Mesenchymal stem cell (in vitro differentiated cells and primary cell): ENCODE data around the gene ERBB4.

ENCODE experiments used
- DNase-seq: peaks from one replicate; pipeline ENCODE4 v3.0.0-alpha.2; 2013
- H2AFZ ChIP-seq: one replicate; pipeline ENCODE4 v1.6.1; 2013; ENCODE audit warnings: low read depth, mild to moderate bottlenecking, control low read depth, inconsistent platforms, low read length, moderate library complexity
- H2AK5ac ChIP-seq: 2 replicates; pipeline ENCODE4 v1.6.1; 2013; ENCODE audit warnings: low read length, moderate library complexity, mild to moderate bottlenecking, inconsistent platforms; ENCODE audit not compliant: severe bottlenecking
- H2BK120ac ChIP-seq: one replicate; pipeline ENCODE4 v1.6.1; 2013; ENCODE audit warnings: low read depth, mild to moderate bottlenecking, inconsistent platforms, low read length, moderate library complexity
- H2BK12ac ChIP-seq, 2 experiments: one replicate each; pipeline ENCODE4 v1.6.1; 2013; ENCODE audit warnings: inconsistent platforms in 2 of 2, low read length in 2 of 2, mild to moderate bottlenecking in 2 of 2, moderate library complexity in 2 of 2, control low read depth in 1 of 2
- H2BK15ac ChIP-seq: one replicate; pipeline ENCODE4 v1.6.1; 2013; ENCODE audit warnings: mild to moderate bottlenecking, low read depth, inconsistent platforms; ENCODE audit not compliant: poor library complexity, severe bottlenecking
- H2BK5ac ChIP-seq: 2 replicates; pipeline ENCODE4 v1.6.1; 2013; ENCODE audit warnings: low read depth, mild to moderate bottlenecking, low read length, control low read depth, inconsistent platforms; ENCODE audit not compliant: poor library complexity, severe bottlenecking
- H3K14ac ChIP-seq, 2 experiments: one replicate each; pipeline ENCODE4 v1.6.1; 2013; ENCODE audit warnings: inconsistent platforms in 2 of 2, low read length in 2 of 2, control low read depth in 1 of 2, mild to moderate bottlenecking in 1 of 2, moderate library complexity in 1 of 2
- H3K18ac ChIP-seq, 2 experiments: one replicate each; pipeline ENCODE4 v1.6.1; 2013; ENCODE audit warnings: inconsistent platforms in 2 of 2, low read length in 2 of 2, control low read depth in 1 of 2, low read depth in 1 of 2, mild to moderate bottlenecking in 1 of 2
- H3K23ac ChIP-seq, 2 experiments: one replicate each; pipeline ENCODE4 v1.6.1; 2013; ENCODE audit warnings: inconsistent platforms in 2 of 2, low read length in 2 of 2, mild to moderate bottlenecking in 2 of 2, moderate library complexity in 2 of 2, control low read depth in 1 of 2
- H3K27ac ChIP-seq: 2 replicates; pipeline ENCODE4 v1.5.1; 2013; ENCODE audit warnings: mild to moderate bottlenecking, moderate library complexity, low read length, control low read depth, inconsistent platforms; ENCODE audit not compliant: poor library complexity, severe bottlenecking
- H3K27me3 ChIP-seq, 2 experiments: 2 replicates each; pipeline versions ENCODE4 v1.6.1 to v1.7.0; 2013; ENCODE audit warnings: low read length in 2 of 2, mild to moderate bottlenecking in 2 of 2, moderate library complexity in 2 of 2, control low read depth in 1 of 2, inconsistent platforms in 1 of 2; ENCODE audit not compliant: control insufficient read depth in 1 of 2, insufficient read depth in 1 of 2
- H3K36me3 ChIP-seq, 2 experiments: 2 replicates each; pipeline versions ENCODE4 v1.6.1 to v1.7.0; 2013; ENCODE audit warnings: low read length in 2 of 2, control low read depth in 1 of 2, inconsistent platforms in 1 of 2, low read depth in 1 of 2, mild to moderate bottlenecking in 1 of 2; ENCODE audit not compliant: insufficient read depth in 2 of 2, control insufficient read depth in 1 of 2
- H3K4ac ChIP-seq, 2 experiments: one replicate each; pipeline ENCODE4 v1.6.1; 2013; ENCODE audit warnings: inconsistent platforms in 2 of 2, low read length in 2 of 2, mild to moderate bottlenecking in 2 of 2, moderate library complexity in 2 of 2, control low read depth in 1 of 2, low read depth in 1 of 2
- H3K4me1 ChIP-seq: 2 replicates; pipeline ENCODE4 v1.6.1; 2013; ENCODE audit warnings: low read depth, low read length, control low read depth; ENCODE audit not compliant: control insufficient read depth, insufficient read depth
- H3K4me2 ChIP-seq: 2 replicates; pipeline ENCODE4 v1.6.1; 2013; ENCODE audit warnings: low read length, mild to moderate bottlenecking, inconsistent platforms; ENCODE audit not compliant: poor library complexity, severe bottlenecking
- H3K4me3 ChIP-seq, 2 experiments: 2 replicates each; pipeline versions ENCODE4 v1.5.1 to v1.7.0; 2013; ENCODE audit warnings: low read length in 2 of 2, mild to moderate bottlenecking in 2 of 2, control low read depth in 1 of 2, low read depth in 1 of 2; ENCODE audit not compliant: insufficient read depth in 1 of 2
- H3K79me1 ChIP-seq: replicated peaks from 2 replicates; pipeline ENCODE4 v1.6.1; 2013; ENCODE audit warnings: mild to moderate bottlenecking, control low read depth, low read length, inconsistent platforms; ENCODE audit not compliant: poor library complexity, severe bottlenecking
- H3K9ac ChIP-seq: 2 replicates; pipeline ENCODE4 v1.7.0; 2013; ENCODE audit warnings: mild to moderate bottlenecking, low read length, moderate library complexity
- H3K9me3 ChIP-seq: 2 replicates; pipeline ENCODE4 v1.7.0; 2013; ENCODE audit warnings: mild to moderate bottlenecking, low read length; ENCODE audit not compliant: control insufficient read depth
- H4K8ac ChIP-seq: one replicate; pipeline ENCODE4 v1.6.1; 2013; ENCODE audit warnings: inconsistent platforms, mild to moderate bottlenecking, low read length, moderate library complexity
- H4K91ac ChIP-seq: one replicate; pipeline ENCODE4 v1.6.1; 2013; ENCODE audit warnings: mild to moderate bottlenecking, low read length, inconsistent platforms
- WGBS: methylation state at CpG from one replicate; pipeline ENCODE4 v1.1.7; 2013; ENCODE audit warnings: mixed read lengths; 5-methylcytosine and 5-hydroxymethylcytosine counted together

ERBB4 gene

DNA sequence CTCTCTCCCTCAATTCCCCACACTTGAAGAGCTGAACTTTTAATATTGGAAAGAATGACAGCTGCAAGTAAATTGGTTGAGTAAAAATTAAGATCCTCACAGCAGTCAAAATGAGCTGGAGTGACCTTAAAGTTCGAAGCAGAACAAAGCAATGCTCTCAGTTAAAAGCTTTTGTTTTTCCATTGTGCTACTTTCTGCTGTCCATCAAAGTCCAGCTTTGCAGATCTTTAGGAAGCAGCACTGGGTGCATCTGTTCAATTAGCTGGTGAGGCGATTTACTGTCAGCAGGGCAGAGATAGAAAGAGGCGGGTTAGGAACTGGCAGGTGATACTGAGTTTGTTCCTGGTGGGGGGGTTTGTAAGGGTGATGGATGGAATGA, 1147.4 kb downstream of the ERBB4 start:
- no peaks in the 10 kb centered on the region for H3K27me3 ChIP-seq
- H3K4ac ChIP-seq, result no peak overlapping the region
- no peak for DNase-seq
- no peak overlapping the region for H4K91ac ChIP-seq
- H3K4me1 ChIP-seq, result no peaks in the 10 kb centered on the region
- 88% methylated on average over 3 of the region's 3 CpGs for WGBS
- H4K8ac ChIP-seq, result no peak overlapping the region
- H2AFZ ChIP-seq, result no peak overlapping the region
- no peaks in the 10 kb centered on the region for H3K9me3 ChIP-seq
- H3K36me3 ChIP-seq, result no peaks in the 10 kb centered on the region
- no peak overlapping the region for H2BK5ac ChIP-seq
- no peak overlapping the region for H3K4me2 ChIP-seq
- no peak overlapping the region for H2AK5ac ChIP-seq
- H3K18ac ChIP-seq, result no peak overlapping the region
- no peak overlapping the region for H3K23ac ChIP-seq
- H2BK15ac ChIP-seq, result no peak overlapping the region
- no peak overlapping the region for H2BK120ac ChIP-seq
- no peaks in the 10 kb centered on the region for H3K79me1 ChIP-seq
- no peak overlapping the region for H3K14ac ChIP-seq
- H2BK12ac ChIP-seq, result no peak overlapping the region
- no peak overlapping the region for H3K9ac ChIP-seq
- H3K27ac ChIP-seq, result no peak overlapping the region
- H3K4me3 ChIP-seq, result no peak overlapping the region

DNA sequence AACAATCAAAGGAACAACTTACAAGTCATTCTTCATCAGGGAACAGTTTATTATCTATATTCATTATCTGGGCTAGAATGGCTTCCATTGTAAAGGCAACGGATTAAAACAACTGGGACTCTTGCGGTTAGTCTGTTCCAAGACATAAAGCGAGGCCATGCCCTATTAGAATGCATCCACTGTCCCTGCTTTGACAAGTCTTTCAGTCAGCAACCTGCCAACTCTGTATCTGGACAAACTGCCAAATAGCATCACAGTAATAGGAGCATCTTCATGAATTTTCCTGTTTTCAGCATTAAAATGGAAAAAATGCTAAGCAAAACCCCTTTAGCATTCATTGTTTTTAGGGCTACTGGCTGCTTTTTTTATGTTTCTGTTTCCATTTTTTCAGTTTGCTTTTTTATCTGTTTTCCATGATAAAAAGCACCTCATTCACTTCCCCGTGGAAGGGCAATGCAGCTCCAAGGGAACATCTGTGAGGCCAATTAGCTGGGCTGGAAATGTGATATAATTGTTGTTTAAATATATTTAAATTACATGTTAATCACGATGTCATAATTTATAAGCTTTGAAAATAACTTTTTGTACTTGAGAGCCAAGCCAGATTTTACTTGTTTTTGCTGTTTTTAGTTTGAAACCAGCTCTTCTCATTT, 1147.9 kb downstream of the ERBB4 start:
- no peak overlapping the region for H3K14ac ChIP-seq
- no peak overlapping the region for H2BK12ac ChIP-seq
- no peak overlapping the region for H2BK5ac ChIP-seq
- no peak overlapping the region for H2AFZ ChIP-seq
- H3K27ac ChIP-seq, result no peak overlapping the region
- no peaks in the 10 kb centered on the region for H3K36me3 ChIP-seq
- H2BK15ac ChIP-seq, result no peak overlapping the region
- no peaks in the 10 kb centered on the region for H3K9me3 ChIP-seq
- 93% methylated on average over 3 of the region's 5 CpGs for WGBS
- H3K27me3 ChIP-seq, result no peaks in the 10 kb centered on the region
- no peak overlapping the region for H4K91ac ChIP-seq
- no peak overlapping the region for H2BK120ac ChIP-seq
- H2AK5ac ChIP-seq, result no peak overlapping the region
- no peak overlapping the region for H3K9ac ChIP-seq
- H3K79me1 ChIP-seq, result no peaks in the 10 kb centered on the region
- no peak overlapping the region for H3K23ac ChIP-seq
- no peaks in the 10 kb centered on the region for H3K4me1 ChIP-seq
- no peak for DNase-seq
- H4K8ac ChIP-seq, result no peak overlapping the region
- H3K4me3 ChIP-seq, result no peak overlapping the region
- no peak overlapping the region for H3K18ac ChIP-seq
- H3K4ac ChIP-seq, result no peak overlapping the region
- H3K4me2 ChIP-seq, result no peak overlapping the region

GRCh38 chr2:211387734-211388133, 1150.9 kb downstream of the ERBB4 start:
- no peak overlapping the region for H3K23ac ChIP-seq
- no peak overlapping the region for H2BK120ac ChIP-seq
- no peak overlapping the region for H3K4me2 ChIP-seq
- H3K27me3 ChIP-seq, result no peaks in the 10 kb centered on the region
- no peak overlapping the region for H3K4me3 ChIP-seq
- no peak overlapping the region for H3K27ac ChIP-seq
- no peak overlapping the region for H2BK15ac ChIP-seq
- no peaks in the 10 kb centered on the region for H3K79me1 ChIP-seq
- H2BK12ac ChIP-seq, result no peak overlapping the region
- no peak overlapping the region for H2BK5ac ChIP-seq
- no peak for DNase-seq
- H3K4ac ChIP-seq, result no peak overlapping the region
- H3K14ac ChIP-seq, result no peak overlapping the region
- H3K9ac ChIP-seq, result no peak overlapping the region
- WGBS, result 88% methylated on average over 6 of the region's 6 CpGs
- H3K4me1 ChIP-seq, result no peaks in the 10 kb centered on the region
- no peak overlapping the region for H4K91ac ChIP-seq
- H3K18ac ChIP-seq, result no peak overlapping the region
- no peak overlapping the region for H4K8ac ChIP-seq
- H2AFZ ChIP-seq, result no peak overlapping the region
- no peak overlapping the region for H2AK5ac ChIP-seq
- no peaks in the 10 kb centered on the region for H3K36me3 ChIP-seq
- no peaks in the 10 kb centered on the region for H3K9me3 ChIP-seq

GRCh38 chr2:211380041-211380440, 1158.6 kb downstream of the ERBB4 start:
- Histone ChIP-seq H3K9me3 (no peaks in the 10 kb centered on the region), H2BK5ac (no peak overlapping the region), H2BK12ac (no peak overlapping the region), H2BK120ac (no peak overlapping the region), H4K91ac (no peak overlapping the region), H2AK5ac (no peak overlapping the region), H3K4me2 (no peak overlapping the region), H2BK15ac (no peak overlapping the region), H3K4me1 (no peaks in the 10 kb centered on the region), H3K4ac (no peak overlapping the region), H3K27me3 (no peaks in the 10 kb centered on the region), H3K4me3 (no peak overlapping the region), H3K36me3 (no peaks in the 10 kb centered on the region), H3K18ac (no peak overlapping the region), H3K14ac (no peak overlapping the region), H4K8ac (no peak overlapping the region), H3K9ac (no peak overlapping the region), H2AFZ (no peak overlapping the region), H3K27ac (no peak overlapping the region), H3K79me1 (no peaks in the 10 kb centered on the region), H3K23ac (no peak overlapping the region)
- no peak for DNase-seq
- 100% methylated on average over 1 of the region's 2 CpGs for WGBS
